ENCODE results near the gene PARD6G.

DNA sequence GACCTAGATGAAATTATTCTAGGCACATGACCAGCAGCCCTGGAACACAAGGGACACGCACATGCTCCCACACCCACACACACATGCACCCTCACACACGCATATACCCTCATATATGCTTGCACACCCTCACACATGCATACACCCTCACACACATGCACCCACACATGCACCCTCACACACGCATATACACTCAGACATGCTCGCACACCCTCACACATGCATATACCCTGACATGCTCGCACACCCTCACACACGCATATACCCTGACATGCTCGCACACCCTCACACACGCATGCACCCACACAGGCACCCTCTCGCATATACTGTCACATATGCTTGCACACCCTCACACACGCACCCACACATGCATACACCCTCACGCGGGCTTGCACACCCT lies 61.8 kb downstream of the PARD6G start:
- TF ChIP-seq, protein P1, sequence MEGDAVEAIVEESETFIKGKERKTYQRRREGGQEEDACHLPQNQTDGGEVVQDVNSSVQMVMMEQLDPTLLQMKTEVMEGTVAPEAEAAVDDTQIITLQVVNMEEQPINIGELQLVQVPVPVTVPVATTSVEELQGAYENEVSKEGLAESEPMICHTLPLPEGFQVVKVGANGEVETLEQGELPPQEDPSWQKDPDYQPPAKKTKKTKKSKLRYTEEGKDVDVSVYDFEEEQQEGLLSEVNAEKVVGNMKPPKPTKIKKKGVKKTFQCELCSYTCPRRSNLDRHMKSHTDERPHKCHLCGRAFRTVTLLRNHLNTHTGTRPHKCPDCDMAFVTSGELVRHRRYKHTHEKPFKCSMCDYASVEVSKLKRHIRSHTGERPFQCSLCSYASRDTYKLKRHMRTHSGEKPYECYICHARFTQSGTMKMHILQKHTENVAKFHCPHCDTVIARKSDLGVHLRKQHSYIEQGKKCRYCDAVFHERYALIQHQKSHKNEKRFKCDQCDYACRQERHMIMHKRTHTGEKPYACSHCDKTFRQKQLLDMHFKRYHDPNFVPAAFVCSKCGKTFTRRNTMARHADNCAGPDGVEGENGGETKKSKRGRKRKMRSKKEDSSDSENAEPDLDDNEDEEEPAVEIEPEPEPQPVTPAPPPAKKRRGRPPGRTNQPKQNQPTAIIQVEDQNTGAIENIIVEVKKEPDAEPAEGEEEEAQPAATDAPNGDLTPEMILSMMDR (conservative IDR thresholded peaks at IDR 0.05 in 1 of 2, IDR thresholded peaks at IDR 0.05 in 1 of 2; ENCODE audit: low read depth in 1 of 2, low read length in 2 of 2) = no peak
- TF ChIP-seq EZH2 (IDR thresholded peaks at IDR 0.05; ENCODE audit: low read length, missing control alignments) = no peak

All from fibroblast of lung (primary cell).